ENCODE measurements around the gene SETD9. TPM values are rescaled to one million over a fixed set of nuclear protein-coding genes. Genes with fewer than 3 reads are reported as not detected.

Gene SETD9
- total RNA-seq, 1 donor from 2014 or later = 17.4 TPM

Other genes starting within 250 kb of the SETD9 start
- 5.6 TPM for gene MAP3K1, start 94.0 kb upstream of the SETD9 start, total RNA-seq
- gene MIER3, start 42.5 kb downstream of the SETD9 start, total RNA-seq = 14.7 TPM

Data from Right ventricle myocardium superior (tissue), 1 donor.